Measurements from ENCODE around the gene ZNF606. TPM values are rescaled to one million over a fixed set of nuclear protein-coding genes. Genes with fewer than 3 reads are reported as not detected.
"Not testable (repeated sequence)": the region's sequence is repeated elsewhere in the genome, so short reads cannot be mapped to it uniquely, and the experiment has no call there.

Gene ZNF606
- total RNA-seq, 1 donor from 2014 or later = 6.6 TPM

GRCh38 chr19:58033741-58034476 is 31.3 kb upstream of the ZNF606 start, which contains the start of gene ZSCAN1:
ZSCAN1 (plus strand) TSS chr19:58034025; CDS start chr19:58037837, 3,812 bp downstream.
- H3K9me3 Mint-ChIP-seq = peaks cover 16% of the 10 kb centered on the region
- no peak within 1 kb of the TSS for H3K4me3 Mint-ChIP-seq
- peak; percentile 54 for DNase-seq
- no peaks in the 10 kb centered on the region for H3K4me1 Mint-ChIP-seq
- intact Hi-C loops (cut with micrococcal nuclease) = no loop called here
- no peak within 1 kb of the TSS for H3K27ac Mint-ChIP-seq
- H3K36me3 Mint-ChIP-seq (ENCODE audit: low read depth) = peaks cover 10% of the 10 kb centered on the region
- H3K27me3 Mint-ChIP-seq = peaks cover 1% of the 10 kb centered on the region

- intact Hi-C loops (cut with micrococcal nuclease) = loop anchor here (5.0 kb wide), 1 partner anchor 133 kb away; no protein-coding TSS in a partner anchor
- Mint-ChIP-seq H3K9me3 (peaks cover 13% of the 10 kb centered on the region), H3K36me3 (ENCODE audit: low read depth) (peaks cover 3% of the 10 kb centered on the region), H3K4me3 (no peak overlapping the region), H3K27ac (no peak overlapping the region), H3K4me1 (no peaks in the 10 kb centered on the region), H3K27me3 (no peaks in the 10 kb centered on the region)
- DNase-seq = no peak
Measured at GRCh38 chr19:58024661-58025060, 22.0 kb upstream of the ZNF606 start.

GRCh38 chr19:58022283-58022660 is 19.7 kb upstream of the ZNF606 start:
- no peak overlapping the region for H3K4me3 Mint-ChIP-seq
- DNase-seq = no peak
- no peaks in the 10 kb centered on the region for H3K4me1 Mint-ChIP-seq
- peaks cover 8% of the 10 kb centered on the region for H3K9me3 Mint-ChIP-seq
- intact Hi-C loops (cut with micrococcal nuclease) = loop anchor here (5.0 kb wide), 1 partner anchor 135 kb away; no protein-coding TSS in a partner anchor
- H3K36me3 Mint-ChIP-seq (ENCODE audit: low read depth) = peaks cover 3% of the 10 kb centered on the region
- H3K27ac Mint-ChIP-seq = no peak overlapping the region
- no peaks in the 10 kb centered on the region for H3K27me3 Mint-ChIP-seq

GRCh38 chr19:58021541-58022282 is 19.1 kb upstream of the ZNF606 start:
- H3K4me3 Mint-ChIP-seq = no peak overlapping the region
- H3K27me3 Mint-ChIP-seq = no peaks in the 10 kb centered on the region
- intact Hi-C loops (cut with micrococcal nuclease) = loop anchor here (5.0 kb wide), 1 partner anchor 136 kb away; no protein-coding TSS in a partner anchor
- DNase-seq = peak; percentile 61
- H3K9me3 Mint-ChIP-seq = peaks cover 8% of the 10 kb centered on the region
- no peak overlapping the region for H3K27ac Mint-ChIP-seq
- peaks cover 3% of the 10 kb centered on the region for H3K36me3 Mint-ChIP-seq (ENCODE audit: low read depth)
- H3K4me1 Mint-ChIP-seq = no peaks in the 10 kb centered on the region

GRCh38 chr19:58020129-58020528 is 17.5 kb upstream of the ZNF606 start:
- H3K27ac Mint-ChIP-seq = no peak overlapping the region
- peaks cover 3% of the 10 kb centered on the region for H3K36me3 Mint-ChIP-seq (ENCODE audit: low read depth)
- no peaks in the 10 kb centered on the region for H3K4me1 Mint-ChIP-seq
- no peak overlapping the region for H3K4me3 Mint-ChIP-seq
- DNase-seq = no peak
- H3K9me3 Mint-ChIP-seq = peaks cover 13% of the 10 kb centered on the region
- intact Hi-C loops (cut with micrococcal nuclease) = loop anchor here (5.0 kb wide), 1 partner anchor 137 kb away; no protein-coding TSS in a partner anchor
- H3K27me3 Mint-ChIP-seq = no peaks in the 10 kb centered on the region

DNA sequence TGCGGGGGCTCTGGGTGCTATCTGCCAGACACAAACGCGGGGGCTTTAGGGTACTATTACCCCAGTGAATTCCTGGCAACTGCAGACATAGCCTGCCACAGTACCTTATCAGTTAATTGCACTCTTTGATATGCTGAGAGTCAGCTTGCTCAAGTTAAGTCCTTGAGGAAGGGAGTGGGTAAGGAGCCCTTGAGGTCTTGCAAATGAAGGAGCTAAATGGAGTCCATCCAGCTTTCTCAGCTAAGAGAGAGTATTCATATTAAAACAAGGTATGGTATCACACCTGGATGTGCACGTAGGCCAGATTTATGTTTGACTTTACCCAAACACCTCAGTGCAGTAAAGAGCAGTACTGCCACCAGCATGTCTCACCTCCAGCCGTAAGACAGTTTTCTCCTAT is 11.5 kb upstream of the ZNF606 start:
- Mint-ChIP-seq H3K27me3 (no peaks in the 10 kb centered on the region), H3K36me3 (ENCODE audit: low read depth) (peaks cover 4% of the 10 kb centered on the region), H3K4me1 (no peaks in the 10 kb centered on the region), H3K27ac (no peak overlapping the region), H3K9me3 (peaks cover 33% of the 10 kb centered on the region), H3K4me3 (no peak overlapping the region)
- intact Hi-C loops (cut with micrococcal nuclease) = no loop called here
- DNase-seq = no peak

DNA sequence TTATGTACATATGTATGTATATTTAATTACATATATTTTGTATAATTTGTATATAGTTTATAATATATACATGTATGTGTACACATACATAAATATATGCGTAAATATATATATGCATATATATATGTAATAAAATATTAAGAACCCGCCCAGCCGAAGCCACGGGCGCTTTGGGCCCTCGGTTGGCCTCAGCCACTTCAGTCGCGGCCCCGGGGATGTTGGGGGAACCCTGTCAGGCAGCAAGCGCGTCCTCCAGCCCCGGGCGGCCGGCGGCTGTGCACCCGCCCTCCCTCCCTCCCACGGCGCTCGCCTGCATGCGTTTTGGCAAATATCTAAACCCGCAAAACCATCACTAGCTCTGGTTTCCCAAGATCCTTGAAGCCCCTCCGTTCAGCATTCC is 7.9 kb upstream of the ZNF606 start:
- H3K27ac Mint-ChIP-seq = peak overlapping the region; percentile 37
- no peaks in the 10 kb centered on the region for H3K4me1 Mint-ChIP-seq
- intact Hi-C loops (cut with micrococcal nuclease) = no loop called here
- DNase-seq = no peak
- H3K9me3 Mint-ChIP-seq = peaks cover 36% of the 10 kb centered on the region
- H3K36me3 Mint-ChIP-seq (ENCODE audit: low read depth) = peaks cover 24% of the 10 kb centered on the region
- H3K27me3 Mint-ChIP-seq = no peaks in the 10 kb centered on the region
- peak overlapping the region; percentile 80 for H3K4me3 Mint-ChIP-seq

- intact Hi-C loops (cut with micrococcal nuclease) = loop anchor here (10.0 kb wide), 1 partner anchor 265 kb away; the partner anchor contains the start of gene ZNF776
- peak; percentile 91 for DNase-seq
- Mint-ChIP-seq H3K9me3 (peaks cover 36% of the 10 kb centered on the region), H3K27ac (peak overlapping the region; percentile 58), H3K4me3 (peak overlapping the region; percentile 80), H3K4me1 (no peaks in the 10 kb centered on the region), H3K27me3 (no peaks in the 10 kb centered on the region), H3K36me3 (ENCODE audit: low read depth) (peaks cover 31% of the 10 kb centered on the region)
Measured at GRCh38 chr19:58009666-58010301, 7.2 kb upstream of the ZNF606 start.

GRCh38 chr19:58009301-58009665 is 6.7 kb upstream of the ZNF606 start:
- H3K9me3 Mint-ChIP-seq = peaks cover 39% of the 10 kb centered on the region

DNA sequence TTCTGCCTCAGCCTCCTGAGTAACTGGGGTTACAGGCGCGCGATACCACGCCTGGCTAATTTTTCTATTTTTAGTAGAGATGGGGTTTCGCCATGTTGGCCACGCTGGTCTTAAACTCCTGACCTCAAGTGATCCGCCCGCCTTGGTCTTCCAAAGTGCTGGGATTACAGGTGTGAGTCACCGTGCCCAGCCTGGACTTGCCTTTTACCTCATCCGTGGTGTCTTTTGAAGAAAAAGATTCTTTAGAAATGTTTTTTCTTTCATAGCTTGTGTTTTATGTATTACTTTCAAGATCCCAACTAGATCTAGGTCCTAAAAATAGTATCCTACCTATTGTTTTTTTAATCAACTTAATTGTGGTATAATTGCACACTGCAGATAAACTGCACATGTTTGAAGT is 6.3 kb upstream of the ZNF606 start:
- not testable (repeated sequence) for DNase-seq, H3K4me1 Mint-ChIP-seq, H3K27me3 Mint-ChIP-seq, H3K27ac Mint-ChIP-seq
- Mint-ChIP-seq H3K4me3 (peak overlapping the region; percentile 80), H3K36me3 (ENCODE audit: low read depth) (peaks cover 41% of the 10 kb centered on the region), H3K9me3 (peaks cover 42% of the 10 kb centered on the region)
- intact Hi-C loops (cut with micrococcal nuclease) = loop anchor here (10.0 kb wide), 1 partner anchor 264 kb away; the partner anchor contains the start of gene ZNF776

More at GRCh38 chr19:58009301-58009665, 6.7 kb upstream of the ZNF606 start:
- Mint-ChIP-seq H3K27me3 (no peaks in the 10 kb centered on the region), H3K36me3 (ENCODE audit: low read depth) (peaks cover 36% of the 10 kb centered on the region), H3K4me3 (peak overlapping the region; percentile 80), H3K4me1 (no peaks in the 10 kb centered on the region), H3K27ac (no peak overlapping the region)
- DNase-seq = no peak
- intact Hi-C loops (cut with micrococcal nuclease) = loop anchor here (10.0 kb wide), 1 partner anchor 264 kb away; the partner anchor contains the start of gene ZNF776

GRCh38 chr19:58007285-58007684 is 4.7 kb upstream of the ZNF606 start:
- no peak overlapping the region for H3K4me3 Mint-ChIP-seq
- H3K27me3 Mint-ChIP-seq = no peaks in the 10 kb centered on the region
- peaks cover 35% of the 10 kb centered on the region for H3K9me3 Mint-ChIP-seq
- H3K27ac Mint-ChIP-seq = no peak overlapping the region
- H3K36me3 Mint-ChIP-seq (ENCODE audit: low read depth) = peaks cover 51% of the 10 kb centered on the region
- intact Hi-C loops (cut with micrococcal nuclease) = loop anchor here (10.0 kb wide), 1 partner anchor 262 kb away; the partner anchor contains the start of gene ZNF776
- H3K4me1 Mint-ChIP-seq = peaks cover 3% of the 10 kb centered on the region
- DNase-seq = no peak

GRCh38 chr19:58003174-58003828 is 681 bp upstream of the ZNF606 start:
- no peaks in the 10 kb centered on the region for H3K27me3 Mint-ChIP-seq
- no peak for DNase-seq
- peaks cover 35% of the 10 kb centered on the region for H3K9me3 Mint-ChIP-seq
- peak overlapping the region; percentile 84 for H3K4me3 Mint-ChIP-seq
- intact Hi-C loops (cut with micrococcal nuclease) = loop anchor here (2.0 to 10.0 kb wide), 4 partner anchors 56 to 258 kb away; partner anchors contain the start of genes ZNF256, ZNF417 and ZNF776
- peaks cover 76% of the 10 kb centered on the region for H3K36me3 Mint-ChIP-seq (ENCODE audit: low read depth)
- peaks cover 11% of the 10 kb centered on the region for H3K4me1 Mint-ChIP-seq
- peak overlapping the region; percentile 88 for H3K27ac Mint-ChIP-seq

DNA sequence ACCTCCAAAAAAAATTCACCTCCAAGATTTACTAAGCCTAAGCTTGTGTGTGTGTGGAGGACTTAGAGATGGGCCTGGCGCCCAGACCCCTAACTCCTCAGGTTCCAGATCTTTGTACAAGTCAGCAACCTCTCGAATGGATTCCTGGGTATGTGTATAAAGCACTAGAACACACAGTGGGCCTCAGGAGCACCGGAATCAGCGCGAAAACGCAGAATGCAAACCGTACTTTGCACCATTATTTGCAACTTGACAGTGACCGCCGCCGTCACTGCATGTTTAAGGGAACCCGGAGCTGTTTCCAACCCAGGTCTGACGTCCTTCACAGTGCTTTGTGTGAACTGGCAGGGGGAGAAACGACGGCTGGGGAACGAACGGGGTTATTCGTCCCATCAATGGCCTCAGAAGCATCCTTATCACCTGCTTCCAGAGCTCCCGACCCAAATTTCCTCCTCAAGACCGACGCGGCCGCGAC is 688 bp downstream of the ZNF606 start:
- H3K9me3 Mint-ChIP-seq = peaks cover 30% of the 10 kb centered on the region
- peak overlapping the region; percentile 84 for H3K4me3 Mint-ChIP-seq
- H3K36me3 Mint-ChIP-seq (ENCODE audit: low read depth) = peaks cover 83% of the 10 kb centered on the region
- peak overlapping the region; percentile 84 for H3K27ac Mint-ChIP-seq
- DNase-seq = peak; percentile 76
- H3K4me1 Mint-ChIP-seq = peaks cover 11% of the 10 kb centered on the region
- intact Hi-C loops (cut with micrococcal nuclease) = loop anchor here (1.0 to 10.0 kb wide), 5 partner anchors 55 to 567 kb away; partner anchors contain the start of genes ZNF256, ZNF417, ZNF749 and ZNF776
- H3K27me3 Mint-ChIP-seq = no peaks in the 10 kb centered on the region

Measured in activated CD4-positive, alpha-beta T cell treated with anti-CD3 and anti-CD28 coated beads, Interleukin-2, amount 10 ng/mL, durations not matched to agents 24 days and 14 days (primary cell).